Camera-type eye (tissue), 1 donor: Measurements from ENCODE around the gene TMEM184A. TPM values are rescaled to one million over a fixed set of nuclear protein-coding genes. Genes with fewer than 3 reads are reported as not detected.

Source experiments
- total RNA-seq: library from RNA; depleted of rRNA; stranded (reverse); fragments of >200 nt; gene quantifications from one replicate; pipeline ENCODE4 v1.2.3, GENCODE V29; 2014

TMEM184A gene
- 3.5 TPM for total RNA-seq

GRCh38 chr7:1555813-1556543 is at the start of gene TMEM184A:
Gene TMEM184A, minus strand, starts transcription at chr7:1556205. Its CDS starts 721 bp downstream, at chr7:1555484.

GRCh38 chr7:1569833-1570632 is 14.0 kb upstream of the TMEM184A start, which contains the start of gene PSMG3:
Gene PSMG3, minus strand, starts transcription at chr7:1570032. Its CDS starts 693 bp downstream, at chr7:1569339.

GRCh38 chr7:1503816-1504775 is 51.9 kb downstream of the TMEM184A start, which contains the start of gene INTS1:
Gene INTS1, minus strand, starts transcription at chr7:1504389. Its CDS starts 429 bp downstream, at chr7:1503960.

Other genes with a start within 250 kb of the TMEM184A start
- gene MICALL2, start 96.7 kb downstream of the TMEM184A start, total RNA-seq, result 8.5 TPM
- 52.5 TPM for gene INTS1, start 51.8 kb downstream of the TMEM184A start, total RNA-seq
- 35.0 TPM for gene MAFK, start 25.5 kb downstream of the TMEM184A start, total RNA-seq
- 20.4 TPM for gene PSMG3, start 13.8 kb upstream of the TMEM184A start, total RNA-seq
- 21.5 TPM for gene ELFN1, start 114.1 kb upstream of the TMEM184A start, total RNA-seq